MM.1S (cell line): ENCODE measurements around the gene PACC1.

ENCODE experiments used
- DNase-seq: peaks from one replicate; pipeline ENCODE4 v3.0.0-alpha.2; 2015
- H2AFZ ChIP-seq: fragments of 300-600 bp; sonication (generic); 2 replicates; pipeline ENCODE4 v1.6.0; 2016; ENCODE audit warnings: antibody characterized with exemption, low read length
- H3F3A ChIP-seq: fragments of 300-600 bp; sonication (generic); 2 replicates; pipeline ENCODE4 v1.6.1; 2016; ENCODE audit warnings: mild to moderate bottlenecking, antibody characterized with exemption, low read length, moderate library complexity, mixed read lengths; ENCODE audit not compliant: insufficient read depth
- H3K27ac ChIP-seq: fragments of 300-600 bp; sonication (generic); 2 replicates; pipeline ENCODE4 v1.5.1; 2016; ENCODE audit warnings: mild to moderate bottlenecking, low read length
- H3K27me3 ChIP-seq: fragments of 300-600 bp; sonication (generic); replicated peaks from 2 replicates; pipeline ENCODE4 v1.6.0; 2016; ENCODE audit warnings: low read length; ENCODE audit not compliant: insufficient read depth
- H3K36me3 ChIP-seq: fragments of 300-600 bp; sonication (generic); replicated peaks from 2 replicates; pipeline ENCODE4 v1.6.1; 2016; ENCODE audit warnings: mild to moderate bottlenecking, low read length, mixed read lengths; ENCODE audit not compliant: insufficient read depth
- H3K4me1 ChIP-seq: fragments of 300-600 bp; sonication (generic); 2 replicates; pipeline ENCODE4 v1.6.1; 2016; ENCODE audit warnings: low read length, mixed read lengths
- H3K4me2 ChIP-seq: fragments of 300-600 bp; sonication (generic); 2 replicates; pipeline ENCODE4 v1.6.0; 2016; ENCODE audit warnings: low read depth, low read length
- H3K4me3 ChIP-seq: fragments of 300-600 bp; sonication (generic); 2 replicates; pipeline ENCODE4 v1.5.1; 2016; ENCODE audit warnings: low read length, mixed read lengths
- H3K79me2 ChIP-seq: fragments of 300-600 bp; sonication (generic); 2 replicates; pipeline ENCODE4 v1.6.1; 2016; ENCODE audit warnings: mixed run types, low read length, mixed read lengths
- H3K9ac ChIP-seq: fragments of 300-600 bp; sonication (generic); 2 replicates; pipeline ENCODE4 v1.6.1; 2016; ENCODE audit warnings: low read length, mixed read lengths
- H3K9me2 ChIP-seq: fragments of 300-600 bp; sonication (generic); replicated peaks from 2 replicates; pipeline ENCODE4 v1.6.1; 2016; ENCODE audit warnings: mild to moderate bottlenecking, low read length, mixed read lengths; ENCODE audit not compliant: insufficient read depth
- H3K9me3 ChIP-seq: fragments of 300-600 bp; sonication (generic); replicated peaks from 2 replicates; pipeline ENCODE4 v1.6.1; 2016; ENCODE audit warnings: mild to moderate bottlenecking, low read length, mixed read lengths; ENCODE audit not compliant: insufficient read depth
- H4K20me1 ChIP-seq: fragments of 300-600 bp; sonication (generic); 2 replicates; pipeline ENCODE4 v1.6.1; 2016; ENCODE audit warnings: mild to moderate bottlenecking, low read length, moderate library complexity, mixed read lengths; ENCODE audit not compliant: insufficient read depth
- CTCF ChIP-seq: fragments of 300-600 bp; sonication (generic); IDR thresholded peaks from 2 replicates; pipeline ENCODE4 v1.5.1; 2016; ENCODE audit warnings: antibody characterized with exemption, low read length, mixed read lengths
- EZH2 ChIP-seq: fragments of 300-600 bp; sonication (generic); optimal IDR thresholded peaks from 2 replicates; pipeline ENCODE3; 2017; ENCODE audit warnings: low read depth, mild to moderate bottlenecking, antibody characterized with exemption, low read length, mixed read lengths
- EZH2phosphoT487 ChIP-seq: fragments of 300-600 bp; sonication (generic); IDR thresholded peaks from 2 replicates; pipeline ENCODE4 v1.6.1; 2018; ENCODE audit warnings: antibody characterized with exemption, low read length

Gene PACC1

GRCh38 chr1:212366901-212367300 is 47.8 kb downstream of the PACC1 start:
- H3K4me2 ChIP-seq: no peak overlapping the region
- H4K20me1 ChIP-seq: no peaks in the 10 kb centered on the region
- H3K4me3 ChIP-seq: no peak overlapping the region
- no peak overlapping the region for H3K9ac ChIP-seq
- no peaks in the 10 kb centered on the region for H3F3A ChIP-seq
- H3K9me3 ChIP-seq: no peaks in the 10 kb centered on the region
- DNase-seq: no peak
- H3K27ac ChIP-seq: no peak overlapping the region
- no peaks in the 10 kb centered on the region for H3K79me2 ChIP-seq
- TF ChIP-seq EZH2phosphoT487 (no peak), CTCF (no peak), EZH2 (no peak)
- no peaks in the 10 kb centered on the region for H3K36me3 ChIP-seq
- no peaks in the 10 kb centered on the region for H3K9me2 ChIP-seq
- no peaks in the 10 kb centered on the region for H3K4me1 ChIP-seq
- no peaks in the 10 kb centered on the region for H3K27me3 ChIP-seq
- H2AFZ ChIP-seq: no peak overlapping the region

GRCh38 chr1:212364985-212365384 is 49.7 kb downstream of the PACC1 start:
- Histone ChIP-seq H3K4me3 (no peak overlapping the region), H3K9me2 (no peaks in the 10 kb centered on the region), H3K9ac (no peak overlapping the region), H3K4me2 (no peak overlapping the region), H3F3A (no peaks in the 10 kb centered on the region), H3K79me2 (no peaks in the 10 kb centered on the region), H2AFZ (no peak overlapping the region), H3K9me3 (no peaks in the 10 kb centered on the region), H3K27me3 (no peaks in the 10 kb centered on the region), H3K36me3 (no peaks in the 10 kb centered on the region), H3K27ac (no peak overlapping the region), H3K4me1 (no peaks in the 10 kb centered on the region), H4K20me1 (no peaks in the 10 kb centered on the region)
- no peak for DNase-seq
- no peak for TF ChIP-seq CTCF
- TF ChIP-seq EZH2phosphoT487: no peak
- no peak for TF ChIP-seq EZH2

GRCh38 chr1:212359794-212360479 is 54.7 kb downstream of the PACC1 start:
- Histone ChIP-seq H3K36me3 (0 out of 2 replicates have a peak, but pooled peaks cover 2% of the 10 kb centered on the region), H2AFZ (no peak overlapping the region), H3F3A (no peaks in the 10 kb centered on the region), H3K4me2 (no peak overlapping the region), H3K27me3 (no peaks in the 10 kb centered on the region), H3K27ac (no peak overlapping the region), H3K9me2 (no peaks in the 10 kb centered on the region), H3K9ac (no peak overlapping the region), H3K4me3 (no peak overlapping the region), H3K9me3 (no peaks in the 10 kb centered on the region), H3K79me2 (no peaks in the 10 kb centered on the region), H3K4me1 (no peaks in the 10 kb centered on the region), H4K20me1 (no peaks in the 10 kb centered on the region)
- no peak for DNase-seq
- TF ChIP-seq EZH2phosphoT487: no peak
- no peak for TF ChIP-seq EZH2
- TF ChIP-seq CTCF: no peak
